ENCODE results near the gene MT1H.

MT1H gene

DNA sequence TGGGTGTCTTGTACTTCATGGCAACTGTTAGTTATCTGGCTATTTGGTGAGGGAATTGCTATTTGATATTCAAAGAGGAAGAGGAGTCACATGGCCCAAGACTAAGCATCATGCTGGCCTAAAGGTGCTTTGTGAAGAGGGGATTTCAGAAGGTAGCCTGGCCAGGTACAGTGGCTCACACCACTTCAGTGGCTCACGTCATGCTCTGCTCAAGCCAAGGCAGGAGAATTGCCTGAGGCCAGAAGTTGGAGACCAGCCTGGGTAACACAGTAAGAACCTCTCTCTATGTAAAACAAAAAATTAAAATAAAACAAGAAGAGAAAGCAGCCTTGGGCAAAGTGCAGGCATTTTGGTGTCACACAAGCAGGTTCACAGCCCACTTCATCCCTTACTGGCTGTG, 24.3 kb upstream of the MT1H start:
- no peaks in the 10 kb centered on the region for H3K27me3 ChIP-seq (ENCODE audit: insufficient read depth, low read depth)

DNA sequence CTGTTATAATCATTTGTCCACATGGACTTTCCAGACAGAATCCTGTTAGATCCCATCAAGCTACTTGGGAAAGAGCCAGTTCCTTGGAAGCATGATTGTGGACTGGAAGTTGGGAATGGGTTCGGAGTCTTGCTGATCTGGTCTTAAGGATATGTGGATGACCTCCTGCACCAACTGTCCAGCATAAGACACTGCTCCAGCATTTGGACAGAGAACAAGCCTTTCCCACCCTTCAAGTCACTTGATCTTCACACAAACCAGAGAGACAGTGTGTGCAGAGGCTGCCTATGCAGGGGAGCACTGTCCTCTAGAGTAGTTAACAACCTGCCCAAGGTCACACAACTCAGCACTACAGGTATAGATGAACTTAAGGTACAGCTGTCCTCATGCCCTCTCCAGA, 23.8 kb upstream of the MT1H start:
- Histone ChIP-seq H3K36me3 (ENCODE audit: insufficient read depth) (no peaks in the 10 kb centered on the region), H4K20me1 (ENCODE audit: insufficient read depth) (no peaks in the 10 kb centered on the region), H3K4me2 (no peak overlapping the region), H2AFZ (ENCODE audit: low read depth) (no peak overlapping the region), H3K9ac (no peak overlapping the region), H3K27ac (no peak overlapping the region), H3K27me3 (ENCODE audit: insufficient read depth, low read depth) (no peaks in the 10 kb centered on the region), H3K79me2 (ENCODE audit: insufficient read depth, low read depth) (no peaks in the 10 kb centered on the region), H3K4me3 (IDR thresholded peaks at IDR 0.05; ENCODE audit: insufficient read depth, low read depth, low read length) (no peak overlapping the region), H3K4me1 (ENCODE audit: low read depth, poor library complexity, severe bottlenecking) (peaks cover 7% of the 10 kb centered on the region)
- TF ChIP-seq, protein P1, sequence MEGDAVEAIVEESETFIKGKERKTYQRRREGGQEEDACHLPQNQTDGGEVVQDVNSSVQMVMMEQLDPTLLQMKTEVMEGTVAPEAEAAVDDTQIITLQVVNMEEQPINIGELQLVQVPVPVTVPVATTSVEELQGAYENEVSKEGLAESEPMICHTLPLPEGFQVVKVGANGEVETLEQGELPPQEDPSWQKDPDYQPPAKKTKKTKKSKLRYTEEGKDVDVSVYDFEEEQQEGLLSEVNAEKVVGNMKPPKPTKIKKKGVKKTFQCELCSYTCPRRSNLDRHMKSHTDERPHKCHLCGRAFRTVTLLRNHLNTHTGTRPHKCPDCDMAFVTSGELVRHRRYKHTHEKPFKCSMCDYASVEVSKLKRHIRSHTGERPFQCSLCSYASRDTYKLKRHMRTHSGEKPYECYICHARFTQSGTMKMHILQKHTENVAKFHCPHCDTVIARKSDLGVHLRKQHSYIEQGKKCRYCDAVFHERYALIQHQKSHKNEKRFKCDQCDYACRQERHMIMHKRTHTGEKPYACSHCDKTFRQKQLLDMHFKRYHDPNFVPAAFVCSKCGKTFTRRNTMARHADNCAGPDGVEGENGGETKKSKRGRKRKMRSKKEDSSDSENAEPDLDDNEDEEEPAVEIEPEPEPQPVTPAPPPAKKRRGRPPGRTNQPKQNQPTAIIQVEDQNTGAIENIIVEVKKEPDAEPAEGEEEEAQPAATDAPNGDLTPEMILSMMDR (conservative IDR thresholded peaks at IDR 0.05; ENCODE audit: low read depth, low read length), result no peak

More for the DNA sequence above, 24.3 kb upstream of the MT1H start:
- Histone ChIP-seq H2AFZ (ENCODE audit: low read depth) (no peak overlapping the region), H3K4me2 (no peak overlapping the region), H4K20me1 (ENCODE audit: insufficient read depth) (no peaks in the 10 kb centered on the region), H3K4me1 (ENCODE audit: low read depth, poor library complexity, severe bottlenecking) (peaks cover 7% of the 10 kb centered on the region), H3K36me3 (ENCODE audit: insufficient read depth) (no peaks in the 10 kb centered on the region), H3K4me3 (IDR thresholded peaks at IDR 0.05; ENCODE audit: insufficient read depth, low read depth, low read length) (no peak overlapping the region), H3K9ac (no peak overlapping the region), H3K79me2 (ENCODE audit: insufficient read depth, low read depth) (no peaks in the 10 kb centered on the region), H3K27ac (no peak overlapping the region)
- TF ChIP-seq, protein P1 (conservative IDR thresholded peaks at IDR 0.05; ENCODE audit: low read depth, low read length), result no peak

- H3K27me3 ChIP-seq (ENCODE audit: insufficient read depth, low read depth), result no peaks in the 10 kb centered on the region
- no peak overlapping the region for H3K4me3 ChIP-seq (IDR thresholded peaks at IDR 0.05; ENCODE audit: insufficient read depth, low read depth, low read length)
- no peak overlapping the region for H3K4me2 ChIP-seq
- H3K27ac ChIP-seq, result no peak overlapping the region
- TF ChIP-seq, protein P1 (conservative IDR thresholded peaks at IDR 0.05; ENCODE audit: low read depth, low read length), result no peak
- H2AFZ ChIP-seq (ENCODE audit: low read depth), result no peak overlapping the region
- H3K79me2 ChIP-seq (ENCODE audit: insufficient read depth, low read depth), result no peaks in the 10 kb centered on the region
- H3K9ac ChIP-seq, result no peak overlapping the region
- peaks cover 7% of the 10 kb centered on the region for H3K4me1 ChIP-seq (ENCODE audit: low read depth, poor library complexity, severe bottlenecking)
- no peaks in the 10 kb centered on the region for H3K36me3 ChIP-seq (ENCODE audit: insufficient read depth)
- H4K20me1 ChIP-seq (ENCODE audit: insufficient read depth), result no peaks in the 10 kb centered on the region
Observed at GRCh38 chr16:56647641-56648431, 21.8 kb upstream of the MT1H start.

DNA sequence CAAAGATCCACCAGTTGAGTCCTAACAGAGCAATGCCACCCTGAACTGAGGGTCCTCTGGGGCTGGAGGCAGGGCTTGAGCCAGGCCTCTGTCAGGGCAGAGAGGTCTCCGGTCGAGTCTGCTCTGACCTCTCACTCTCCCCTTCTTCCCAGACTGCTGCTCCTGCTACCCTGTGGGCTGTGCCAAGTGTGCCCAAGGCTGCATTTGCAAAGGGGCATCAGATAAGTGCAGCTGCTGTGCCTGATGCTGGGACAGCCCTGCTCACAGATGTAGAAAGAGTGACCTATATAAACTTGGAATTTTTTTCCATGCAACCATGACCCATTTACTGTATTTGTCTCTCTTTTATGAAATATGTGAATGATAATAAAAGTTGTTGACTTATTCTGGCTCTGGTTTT, 20.3 kb upstream of the MT1H start:
- Histone ChIP-seq H3K79me2 (ENCODE audit: insufficient read depth, low read depth) (no peaks in the 10 kb centered on the region), H2AFZ (ENCODE audit: low read depth) (no peak overlapping the region), H3K27ac (no peak overlapping the region), H3K4me3 (IDR thresholded peaks at IDR 0.05; ENCODE audit: insufficient read depth, low read depth, low read length) (no peak overlapping the region), H3K36me3 (ENCODE audit: insufficient read depth) (no peaks in the 10 kb centered on the region), H4K20me1 (ENCODE audit: insufficient read depth) (no peaks in the 10 kb centered on the region), H3K27me3 (ENCODE audit: insufficient read depth, low read depth) (no peaks in the 10 kb centered on the region), H3K4me1 (ENCODE audit: low read depth, poor library complexity, severe bottlenecking) (no peaks in the 10 kb centered on the region), H3K4me2 (no peak overlapping the region), H3K9ac (no peak overlapping the region)
- TF ChIP-seq, protein P1 (conservative IDR thresholded peaks at IDR 0.05; ENCODE audit: low read depth, low read length), result no peak
